Thyroid gland (tissue), 4 donors: ENCODE data around the gene POLR2L.

Source experiments
- POLR2A ChIP-seq, 2 donors: fragments of 450-650 bp; IDR thresholded peaks; one replicate each; pipeline ENCODE4 v1.6.1; 2017; ENCODE audit warnings: antibody characterized with exemption in 2 of 2, mild to moderate bottlenecking in 2 of 2, moderate library complexity in 1 of 2
- TF ChIP-seq, protein P1 (sequence below), 6 experiments: fragments of 200-600 bp in 3 of 6; fragments of 450-650 bp in 3 of 6; sonication (generic) in 3 of 6; IDR thresholded peaks; one replicate each; pipeline ENCODE4 v1.5.1; 2016 to 2019; ENCODE audit warnings: antibody characterized with exemption in 6 of 6, mild to moderate bottlenecking in 2 of 6, inconsistent platforms in 1 of 6, moderate library complexity in 1 of 6

- TF ChIP-seq, protein P1, sequence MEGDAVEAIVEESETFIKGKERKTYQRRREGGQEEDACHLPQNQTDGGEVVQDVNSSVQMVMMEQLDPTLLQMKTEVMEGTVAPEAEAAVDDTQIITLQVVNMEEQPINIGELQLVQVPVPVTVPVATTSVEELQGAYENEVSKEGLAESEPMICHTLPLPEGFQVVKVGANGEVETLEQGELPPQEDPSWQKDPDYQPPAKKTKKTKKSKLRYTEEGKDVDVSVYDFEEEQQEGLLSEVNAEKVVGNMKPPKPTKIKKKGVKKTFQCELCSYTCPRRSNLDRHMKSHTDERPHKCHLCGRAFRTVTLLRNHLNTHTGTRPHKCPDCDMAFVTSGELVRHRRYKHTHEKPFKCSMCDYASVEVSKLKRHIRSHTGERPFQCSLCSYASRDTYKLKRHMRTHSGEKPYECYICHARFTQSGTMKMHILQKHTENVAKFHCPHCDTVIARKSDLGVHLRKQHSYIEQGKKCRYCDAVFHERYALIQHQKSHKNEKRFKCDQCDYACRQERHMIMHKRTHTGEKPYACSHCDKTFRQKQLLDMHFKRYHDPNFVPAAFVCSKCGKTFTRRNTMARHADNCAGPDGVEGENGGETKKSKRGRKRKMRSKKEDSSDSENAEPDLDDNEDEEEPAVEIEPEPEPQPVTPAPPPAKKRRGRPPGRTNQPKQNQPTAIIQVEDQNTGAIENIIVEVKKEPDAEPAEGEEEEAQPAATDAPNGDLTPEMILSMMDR (IDR thresholded peaks at IDR 0.05), result no peak
- no peak for TF ChIP-seq POLR2A (IDR thresholded peaks at IDR 0.05)
Measured at GRCh38 chr11:875203-875602, 32.9 kb upstream of the POLR2L start.
